ENCODE measurements around the gene GNAQ.
"Not testable (repeated sequence)": the region's sequence is repeated elsewhere in the genome, so short reads cannot be mapped to it uniquely, and the experiment has no call there.

GNAQ gene

DNA sequence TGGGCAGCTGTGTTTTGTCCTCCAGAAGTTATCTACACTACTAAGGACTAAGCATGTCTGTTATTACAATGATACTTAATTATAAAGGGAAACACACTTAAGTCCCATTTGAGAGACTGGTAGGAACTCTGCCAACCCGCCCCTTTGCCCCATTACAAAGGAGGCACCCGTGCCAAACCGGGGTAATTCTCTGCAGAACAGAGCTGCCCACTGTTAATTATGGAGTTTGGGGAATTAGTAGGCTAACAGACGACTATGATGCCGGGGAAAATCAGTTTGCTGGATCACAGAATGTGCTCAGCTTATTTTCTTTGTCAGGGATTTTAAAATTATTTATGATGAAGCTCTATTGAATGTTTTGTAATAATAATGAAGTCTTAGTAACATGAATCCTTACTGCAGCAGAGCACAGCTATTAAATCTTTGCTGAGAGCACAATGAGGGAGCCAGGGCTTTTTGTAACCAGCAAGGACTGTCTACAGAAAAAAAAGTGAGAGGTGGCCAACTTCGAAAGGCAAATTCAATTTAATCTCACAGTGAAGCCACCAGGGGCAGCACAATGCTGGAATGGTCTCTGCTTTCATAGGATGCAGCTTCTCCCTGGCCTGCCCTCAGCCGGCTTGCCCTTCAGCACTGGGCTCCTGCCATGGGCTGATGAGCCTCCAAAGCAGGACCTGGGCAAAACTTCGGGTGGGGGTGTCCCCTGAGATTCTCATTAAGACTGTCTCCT is 134.5 kb downstream of the GNAQ start:
- no peak for DNase-seq

DNA sequence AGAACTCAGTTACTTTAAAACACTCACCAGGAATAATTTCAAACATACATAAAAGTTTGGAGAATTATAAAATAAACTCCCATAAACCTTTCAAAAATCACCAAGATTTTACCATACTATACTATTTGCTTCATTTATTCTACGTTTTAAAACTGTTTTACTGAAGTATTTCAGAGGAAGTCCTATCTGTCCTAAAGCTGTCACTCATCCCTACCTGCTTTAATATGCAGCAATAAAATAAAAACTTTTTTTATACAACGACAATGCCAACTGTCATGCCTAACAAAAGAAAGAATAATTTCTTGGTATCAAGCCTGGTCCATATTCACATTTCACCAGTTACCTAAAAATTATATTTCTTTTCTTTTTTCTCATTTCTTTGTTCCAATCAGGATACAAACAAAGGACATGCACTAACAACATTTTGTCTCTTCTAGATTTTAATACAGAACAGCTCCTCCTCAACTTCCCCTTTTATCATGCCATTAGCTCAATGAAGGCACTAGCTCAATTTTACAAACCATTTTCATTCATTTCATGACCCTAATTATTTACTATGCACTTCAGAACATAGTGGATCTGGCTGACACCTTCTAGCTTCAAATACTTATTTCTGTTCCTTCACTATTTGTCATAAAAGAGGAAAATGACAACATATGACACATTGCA is 135.2 kb downstream of the GNAQ start:
- no peak for DNase-seq

DNA sequence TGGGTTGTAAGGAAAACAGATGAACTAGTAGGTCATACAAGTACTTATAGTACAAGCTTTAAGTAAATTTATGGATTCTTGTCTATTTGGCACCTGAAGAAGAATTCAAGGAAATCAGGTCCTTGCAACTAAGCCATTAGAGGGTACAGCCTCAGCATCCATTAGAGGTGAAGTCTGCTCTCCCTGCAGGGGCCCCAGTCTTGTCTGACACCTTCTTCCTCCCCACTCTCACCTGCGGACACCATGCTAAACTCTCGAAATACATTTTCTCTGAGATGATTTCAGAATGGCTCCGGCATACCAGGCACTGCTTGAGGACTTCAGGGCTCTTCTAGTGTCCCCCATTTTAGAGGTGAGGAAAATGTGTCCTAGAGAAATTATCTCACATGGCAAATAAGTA is 137.9 kb downstream of the GNAQ start:
- DNase-seq: no peak

DNA sequence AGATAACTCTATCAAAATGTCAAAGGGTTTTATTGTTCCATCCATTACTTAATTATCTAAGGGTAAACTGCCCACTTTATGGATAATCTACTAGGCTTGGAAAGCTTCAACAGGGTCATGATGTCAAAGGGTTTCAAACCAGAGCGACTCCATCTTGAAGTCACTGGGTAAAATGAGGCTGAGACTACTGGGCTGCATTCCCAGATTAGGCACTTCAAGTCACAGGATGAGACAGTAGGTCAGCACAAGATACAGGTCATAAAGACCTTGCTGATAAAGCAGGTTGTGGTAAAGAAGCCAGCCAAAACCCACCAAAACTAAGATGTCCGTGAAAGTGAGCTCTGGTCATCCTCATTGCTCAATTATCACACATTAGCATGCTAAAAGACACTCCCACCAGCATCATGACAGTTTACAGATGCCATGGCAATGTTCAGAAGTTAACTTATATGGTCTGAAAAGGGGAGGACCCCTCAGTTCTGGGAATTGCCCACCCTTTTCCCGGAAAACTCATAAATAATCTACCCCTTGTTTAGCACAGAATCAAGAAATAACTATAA is 138.6 kb downstream of the GNAQ start:
- no peak for DNase-seq

DNA sequence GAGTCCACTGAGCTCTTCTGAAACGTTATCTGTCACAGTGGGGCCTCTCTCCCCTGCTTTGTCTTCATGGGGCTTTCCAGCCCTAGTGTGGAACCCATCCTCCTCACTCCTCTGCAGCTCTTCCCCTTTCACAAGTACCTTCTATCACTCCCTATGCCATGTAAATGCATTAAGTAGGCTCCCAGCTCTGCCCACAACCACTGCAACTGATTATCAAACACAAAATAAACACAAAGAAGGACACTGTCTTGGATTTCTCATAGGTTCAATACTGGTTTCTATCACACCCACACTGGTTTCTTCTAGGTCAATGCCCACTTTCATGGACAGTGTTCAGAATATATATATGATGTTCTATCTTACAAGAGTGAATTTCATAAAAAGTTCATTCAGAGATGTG is 139.4 kb downstream of the GNAQ start:
- DNase-seq: no peak

DNA sequence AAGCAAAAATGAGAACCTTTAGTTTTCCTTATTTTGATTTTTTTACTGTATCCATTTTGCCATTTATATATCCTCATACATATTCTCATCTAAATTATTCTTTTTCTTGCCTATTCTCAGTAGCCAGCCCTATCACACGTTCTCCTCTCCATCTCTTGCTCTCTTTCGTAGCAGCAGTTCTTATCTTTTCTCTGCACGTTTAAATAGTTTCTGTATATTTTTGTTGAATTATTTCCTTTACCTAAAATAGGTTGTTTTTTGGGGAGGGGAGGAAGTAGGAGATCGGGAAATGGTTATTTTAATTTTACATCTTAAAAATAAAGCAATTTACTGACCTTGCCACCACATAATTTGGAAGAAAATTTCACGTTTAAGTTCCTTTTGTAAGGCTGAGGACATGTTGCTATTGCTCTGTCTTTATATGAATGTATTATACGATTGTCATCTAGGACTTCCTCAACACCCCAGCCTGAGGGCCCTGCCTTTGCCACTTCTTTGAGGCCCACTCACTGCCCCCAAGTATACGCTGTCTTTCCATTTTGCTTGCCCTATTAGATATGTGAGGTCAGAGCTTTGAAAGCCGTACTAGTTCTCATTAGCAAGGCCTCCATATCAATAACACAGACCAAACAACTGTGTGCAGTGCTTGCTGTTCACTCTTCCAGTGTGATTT is 140.3 kb downstream of the GNAQ start:
- DNase-seq: no peak

DNA sequence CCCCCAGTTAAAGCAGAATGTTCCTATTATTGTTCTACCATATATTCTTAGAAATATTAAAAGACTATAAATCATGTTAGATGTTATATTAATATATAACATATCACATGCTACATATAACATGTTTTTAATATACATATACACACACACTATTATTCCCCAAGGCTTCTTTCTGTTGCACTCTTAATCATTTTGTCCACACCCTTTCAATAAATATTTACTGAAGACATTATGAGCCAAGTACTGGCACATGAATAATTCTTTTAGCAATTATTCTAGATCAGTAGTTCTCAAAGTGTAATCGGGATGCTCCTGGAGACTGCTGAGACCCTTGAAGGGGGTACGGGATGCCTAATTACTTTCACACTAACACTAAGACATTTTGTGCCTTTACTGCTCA is 143.9 kb downstream of the GNAQ start:
- DNase-seq: no peak

DNA sequence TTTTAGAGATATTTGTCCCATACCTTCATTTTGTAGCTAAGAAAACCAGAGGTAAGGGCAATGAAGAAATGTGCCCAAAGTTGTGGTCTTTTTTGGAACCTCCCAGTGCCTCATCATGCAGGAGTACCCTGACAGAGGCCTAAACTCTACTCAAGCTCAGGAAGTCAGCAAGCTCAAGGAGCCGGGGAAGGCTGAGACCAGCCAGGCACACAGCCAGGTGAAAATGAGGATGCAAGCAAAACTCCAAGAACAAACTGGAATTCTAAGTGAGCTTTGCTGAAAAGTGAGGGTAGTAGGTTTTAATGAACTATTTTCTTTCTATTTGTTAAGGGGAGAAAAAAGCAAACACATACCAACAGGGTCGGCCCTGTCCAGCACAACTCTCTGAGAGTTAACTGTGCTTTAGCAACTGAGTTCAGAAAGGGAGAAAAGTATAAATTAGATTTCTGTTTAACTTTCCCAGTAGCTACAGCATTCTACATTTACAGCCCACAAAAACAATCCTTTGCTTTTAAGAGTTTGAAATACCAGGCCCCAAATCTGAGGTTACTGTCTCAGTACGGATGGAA is 146.4 kb downstream of the GNAQ start:
- DNase-seq: no peak

- no peak for DNase-seq
Measured at GRCh38 chr9:77883846-77884771, 147.5 kb downstream of the GNAQ start.

- no peak for DNase-seq
Measured at GRCh38 chr9:77883133-77883532, 148.5 kb downstream of the GNAQ start.

DNA sequence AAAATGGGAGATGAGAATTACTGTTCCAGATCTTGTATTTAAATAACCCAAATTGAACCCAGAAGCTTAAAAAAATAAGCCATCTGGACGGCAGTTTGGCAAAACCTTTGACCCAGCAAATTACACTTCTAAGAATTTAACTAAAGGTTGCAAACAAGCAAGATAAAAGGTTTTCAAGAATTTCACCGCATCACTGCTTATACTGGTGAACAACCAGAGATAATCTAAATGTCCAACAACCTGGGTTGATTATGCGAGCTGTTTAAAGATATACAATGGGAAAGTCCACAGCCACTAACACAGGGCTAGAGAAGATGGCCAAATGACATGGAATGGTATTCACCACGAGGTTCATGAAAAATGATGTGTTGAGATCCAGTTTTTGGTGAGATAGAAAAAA is 149.3 kb downstream of the GNAQ start:
- no peak for DNase-seq

- not testable (repeated sequence) for DNase-seq
Measured at GRCh38 chr9:77881634-77882033, 150.0 kb downstream of the GNAQ start.

DNA sequence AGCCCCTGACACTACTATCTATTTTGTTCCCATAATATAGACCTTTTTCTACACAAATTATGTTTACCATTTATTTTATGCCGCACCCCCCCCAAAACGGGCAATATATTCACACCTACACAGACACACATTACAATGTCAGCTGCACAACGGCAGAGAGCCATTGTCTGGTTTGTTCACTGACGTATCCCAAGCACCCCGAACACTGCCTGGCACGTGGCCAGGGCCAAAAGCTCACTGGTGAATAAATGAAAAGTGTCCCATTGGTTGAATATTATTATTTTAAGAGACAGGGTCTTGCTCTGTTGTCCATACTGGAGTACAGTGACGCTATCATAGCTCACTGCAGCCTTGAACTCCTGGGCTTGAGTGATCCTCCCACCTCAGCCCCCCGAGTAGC is 150.5 kb downstream of the GNAQ start:
- no peak for DNase-seq

- no peak for DNase-seq
Measured at GRCh38 chr9:77879437-77879943, 152.1 kb downstream of the GNAQ start.

DNA sequence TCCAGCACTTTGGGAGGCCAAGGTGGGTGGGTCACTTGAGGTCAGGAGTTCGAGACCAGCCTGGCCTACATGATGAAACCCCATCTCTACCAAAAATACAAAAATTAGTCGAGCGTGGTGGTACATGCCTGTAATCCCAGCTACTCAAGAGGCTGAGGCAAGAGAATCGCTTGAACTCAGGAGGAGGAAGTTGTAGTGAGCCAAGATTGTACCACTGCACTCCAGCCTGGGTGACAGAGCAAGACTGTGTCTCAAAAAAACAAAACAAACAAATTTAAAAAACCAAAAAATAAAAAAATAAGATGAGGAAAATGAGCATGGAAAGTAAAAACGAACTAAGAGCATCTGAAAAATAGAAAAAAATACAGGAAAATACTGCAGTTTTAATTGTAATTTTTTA is 152.8 kb downstream of the GNAQ start:
- not testable (repeated sequence) for DNase-seq

- no peak for DNase-seq
Measured at GRCh38 chr9:77877976-77878375, 153.6 kb downstream of the GNAQ start.

- no peak for DNase-seq
Measured at GRCh38 chr9:77876590-77876989, 155.0 kb downstream of the GNAQ start.

DNA sequence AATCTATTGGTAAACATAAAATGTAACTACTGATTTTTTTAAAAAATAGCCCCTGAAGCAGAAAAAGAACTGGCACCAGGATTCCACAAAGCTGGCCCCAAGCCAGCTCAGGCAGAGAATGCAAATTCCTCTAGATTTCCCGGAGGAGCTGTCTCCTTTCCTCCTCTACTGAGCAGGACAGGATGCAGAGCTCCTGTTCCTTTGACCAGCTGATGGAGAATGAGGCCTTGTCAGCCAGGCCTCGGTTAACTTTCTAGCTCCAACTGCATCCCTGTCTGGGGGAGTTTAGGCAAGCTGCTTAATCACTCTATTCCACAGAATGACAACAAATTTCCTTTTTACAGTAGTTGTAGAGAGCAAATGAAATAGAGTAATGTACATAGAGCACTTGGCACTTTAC is 155.5 kb downstream of the GNAQ start:
- no peak for DNase-seq

- no peak for DNase-seq
Measured at GRCh38 chr9:77872863-77873262, 158.7 kb downstream of the GNAQ start.

- DNase-seq: no peak
Measured at GRCh38 chr9:77872177-77872576, 159.4 kb downstream of the GNAQ start.

DNA sequence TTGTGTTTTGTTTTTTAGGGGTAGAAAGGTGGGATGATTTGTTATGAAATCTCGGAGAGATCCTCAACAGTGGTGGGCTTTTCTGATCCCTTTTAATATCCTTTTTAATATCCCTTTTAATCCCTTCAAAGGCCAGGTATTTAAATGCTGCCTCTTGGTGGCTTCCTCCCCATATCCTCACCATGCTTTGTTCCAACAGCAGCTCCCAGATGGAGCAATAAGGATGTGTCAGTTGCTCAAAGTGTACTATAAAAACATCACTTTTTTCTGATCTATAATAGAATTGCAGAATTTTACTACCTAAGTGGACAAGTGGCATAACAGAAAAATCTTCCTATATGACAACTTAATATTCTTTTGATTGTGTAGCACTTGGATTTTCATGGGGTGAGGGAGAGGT is 160.1 kb downstream of the GNAQ start:
- no peak for DNase-seq

GRCh38 chr9:77866878-77867277 is 164.7 kb downstream of the GNAQ start:
- DNase-seq: no peak
